Measurements from ENCODE around the gene LRP1B. TPM values are rescaled to one million over a fixed set of nuclear protein-coding genes. Genes with fewer than 3 reads are reported as not detected.

The LRP1B gene
- total RNA-seq, 1 experiment from 2014 or later = 0.03 TPM

DNA sequence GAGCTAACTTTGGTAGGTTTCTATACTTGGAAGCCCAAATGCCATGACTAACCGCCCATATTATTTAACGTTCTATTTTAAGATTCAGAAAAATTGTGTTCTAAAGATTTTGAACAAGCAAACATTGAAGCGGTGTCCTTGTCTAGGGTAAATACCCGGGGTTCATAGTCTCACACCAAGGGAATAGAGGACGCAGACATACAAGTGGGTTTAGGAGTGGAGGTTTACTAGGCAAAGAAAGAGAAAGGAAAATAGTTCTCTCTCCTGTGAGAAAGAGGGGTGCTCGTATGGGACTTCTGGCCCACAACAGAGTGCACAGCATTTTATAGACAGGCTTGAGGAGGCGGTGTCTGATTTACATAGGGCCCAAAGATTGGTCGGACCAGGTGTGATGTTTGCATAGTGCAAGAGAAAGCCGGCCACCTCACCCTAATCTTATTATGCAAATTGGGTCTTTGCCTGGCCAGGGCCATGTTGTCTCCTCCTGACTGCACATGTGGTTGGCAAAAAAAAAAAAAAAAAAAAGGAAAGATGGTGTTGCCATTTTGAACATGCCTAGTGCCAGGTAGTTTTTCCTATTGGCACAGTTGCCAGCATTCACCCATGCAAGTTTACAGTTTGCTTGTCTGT lies 1062.6 kb downstream of the LRP1B start:
- DNase-seq (ENCODE audit: low read depth, low spot score) = no peak
- in situ Hi-C loops (cut with HindIII; ENCODE audit: low pct_unique_long_range_greater_than_20kb, low sequenced_read_pairs) = no loop called here

DNA sequence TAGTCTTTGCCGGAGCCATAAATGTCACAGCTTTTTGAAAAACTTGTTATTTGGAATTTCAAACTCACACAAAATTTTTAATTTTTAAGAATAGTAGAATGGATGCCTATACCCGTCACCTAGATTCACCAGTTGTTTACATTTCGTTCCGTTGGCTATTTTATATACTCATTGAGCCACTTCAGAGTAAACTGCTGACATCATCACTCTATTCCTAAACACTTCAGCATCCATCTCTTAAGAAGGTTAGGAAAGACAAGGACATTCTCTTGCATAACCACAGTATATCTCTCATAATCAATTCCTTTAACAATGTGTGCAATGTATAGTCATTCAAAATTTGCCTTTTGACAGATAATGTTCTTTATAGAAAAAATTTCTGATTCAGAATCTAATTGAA lies 1065.8 kb downstream of the LRP1B start:
- DNase-seq (ENCODE audit: low read depth, low spot score) = no peak
- in situ Hi-C loops (cut with HindIII; ENCODE audit: low pct_unique_long_range_greater_than_20kb, low sequenced_read_pairs) = no loop called here

- in situ Hi-C loops (cut with HindIII; ENCODE audit: low pct_unique_long_range_greater_than_20kb, low sequenced_read_pairs) = no loop called here
- DNase-seq (ENCODE audit: low read depth, low spot score) = no peak
These were observed 1067.4 kb downstream of the LRP1B start for GRCh38 chr2:141063406-141063805.

DNA sequence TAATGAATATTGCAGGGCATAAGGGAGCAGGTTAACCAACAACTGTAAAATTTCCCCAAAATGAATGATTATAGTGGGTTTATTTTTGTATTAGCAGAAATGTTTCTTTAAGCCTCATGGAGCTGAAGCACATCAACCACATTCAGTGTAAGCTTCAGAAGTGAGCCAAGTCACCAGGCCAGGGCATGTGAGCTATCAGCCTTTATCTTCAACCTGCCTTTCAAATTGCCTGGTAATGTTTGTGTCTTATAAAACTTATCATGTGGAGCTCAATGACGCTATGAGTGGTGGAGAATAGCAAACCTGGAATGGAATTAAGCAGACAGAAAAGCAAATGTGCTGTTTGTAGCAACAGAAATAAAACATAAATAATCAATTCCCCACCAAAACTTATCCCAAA lies 1068.4 kb downstream of the LRP1B start:
- no peak for DNase-seq (ENCODE audit: low read depth, low spot score)
- in situ Hi-C loops (cut with HindIII; ENCODE audit: low pct_unique_long_range_greater_than_20kb, low sequenced_read_pairs) = no loop called here

DNA sequence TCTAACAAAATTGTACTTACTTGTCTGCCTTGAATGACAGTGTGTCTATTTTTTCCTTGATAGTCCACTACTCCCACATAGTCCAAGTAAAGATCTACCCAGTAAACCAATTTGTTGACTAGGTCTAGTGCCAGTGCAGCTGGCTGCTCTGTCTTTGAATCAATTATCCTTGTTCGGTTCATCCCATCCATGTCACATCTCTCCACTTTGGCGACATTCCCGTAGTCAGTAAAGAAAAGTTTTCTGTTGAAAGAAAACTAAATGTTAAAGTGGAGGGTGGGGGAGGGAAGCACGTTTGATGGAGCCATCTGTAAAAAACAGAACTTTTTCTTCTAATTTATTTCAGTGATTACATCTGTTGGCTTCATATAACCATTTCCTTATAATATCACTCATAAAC lies 1068.8 kb downstream of the LRP1B start:
- in situ Hi-C loops (cut with HindIII; ENCODE audit: low pct_unique_long_range_greater_than_20kb, low sequenced_read_pairs) = no loop called here
- DNase-seq (ENCODE audit: low read depth, low spot score) = no peak

DNA sequence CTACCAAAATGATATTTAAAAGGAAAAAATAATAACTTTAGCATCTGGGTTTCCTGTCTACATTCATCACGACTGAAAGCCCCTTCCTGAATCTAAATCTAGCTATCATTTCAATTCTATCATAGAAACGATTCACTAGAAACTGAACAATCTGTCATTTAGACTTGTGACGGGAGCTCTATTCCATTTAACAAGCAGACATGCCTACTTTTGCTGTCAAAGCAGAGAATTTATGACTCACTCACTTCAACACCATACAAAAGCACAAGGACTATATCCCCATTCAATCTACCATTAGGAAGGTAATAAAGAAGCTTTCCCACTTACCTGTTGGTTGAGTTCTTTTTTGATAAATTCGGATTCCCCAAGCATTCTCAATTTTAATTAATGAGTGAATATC lies 1072.3 kb downstream of the LRP1B start:
- in situ Hi-C loops (cut with HindIII; ENCODE audit: low pct_unique_long_range_greater_than_20kb, low sequenced_read_pairs) = no loop called here
- DNase-seq (ENCODE audit: low read depth, low spot score) = no peak

DNA sequence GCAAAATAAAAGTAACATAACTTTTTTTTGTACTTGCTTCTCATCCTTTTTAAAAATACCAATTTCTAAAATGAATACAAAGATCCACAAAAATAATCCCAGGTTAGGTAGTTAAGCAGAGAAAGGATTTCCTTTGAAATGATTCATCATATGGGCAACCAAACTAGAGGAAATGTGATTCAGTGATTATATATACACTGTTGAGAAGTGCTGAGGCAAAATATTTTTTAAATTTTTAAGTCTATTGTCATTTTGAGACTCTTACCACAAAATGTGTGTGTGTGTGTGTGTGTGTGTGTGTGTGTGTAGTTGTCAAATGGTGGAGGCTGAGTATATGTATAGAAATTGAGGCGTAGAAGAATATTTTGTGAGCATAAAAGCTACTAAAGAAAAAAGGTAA lies 1075.3 kb downstream of the LRP1B start:
- DNase-seq (ENCODE audit: low read depth, low spot score) = no peak
- in situ Hi-C loops (cut with HindIII; ENCODE audit: low pct_unique_long_range_greater_than_20kb, low sequenced_read_pairs) = no loop called here

DNA sequence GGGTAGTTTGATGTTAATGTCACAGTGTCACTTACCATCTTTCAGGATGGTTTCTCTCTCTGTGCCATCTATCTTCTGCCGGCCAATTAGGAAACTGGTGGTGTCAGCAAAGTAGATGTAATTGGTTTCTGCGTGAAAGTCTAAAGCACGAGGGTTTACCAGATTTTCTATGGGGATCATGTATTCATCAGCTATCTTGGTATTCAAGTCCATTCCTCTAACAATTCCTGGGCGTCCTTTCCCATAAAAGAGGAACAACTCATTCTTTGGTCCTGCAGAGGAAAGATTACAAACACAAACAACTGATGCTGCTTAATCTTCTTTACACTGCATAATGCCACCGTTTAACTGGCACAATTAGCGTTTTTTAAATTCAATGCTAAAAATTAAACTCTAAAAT lies 1081.9 kb downstream of the LRP1B start:
- no peak for DNase-seq (ENCODE audit: low read depth, low spot score)
- in situ Hi-C loops (cut with HindIII; ENCODE audit: low pct_unique_long_range_greater_than_20kb, low sequenced_read_pairs) = no loop called here

DNA sequence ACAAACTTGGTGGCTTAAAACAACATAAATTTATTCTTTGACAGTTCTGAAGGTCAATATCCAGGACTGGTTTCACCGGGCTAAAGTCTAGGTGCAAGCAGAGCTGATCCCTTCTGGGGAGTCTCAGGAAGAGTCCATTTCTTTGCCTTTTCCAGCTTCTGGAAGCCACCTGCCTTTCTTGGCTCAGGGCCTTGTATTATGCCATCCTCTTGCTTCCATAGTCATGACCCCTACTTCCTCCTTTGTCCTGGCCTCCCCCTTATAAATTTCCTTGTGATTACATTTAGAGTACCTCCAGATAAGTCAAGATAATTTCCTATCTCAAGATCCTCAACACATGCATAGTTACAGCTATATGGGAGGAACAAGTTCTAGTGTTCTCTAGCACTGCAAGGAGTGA lies 1089.5 kb downstream of the LRP1B start:
- DNase-seq (ENCODE audit: low read depth, low spot score) = no peak
- in situ Hi-C loops (cut with HindIII; ENCODE audit: low pct_unique_long_range_greater_than_20kb, low sequenced_read_pairs) = no loop called here

DNA sequence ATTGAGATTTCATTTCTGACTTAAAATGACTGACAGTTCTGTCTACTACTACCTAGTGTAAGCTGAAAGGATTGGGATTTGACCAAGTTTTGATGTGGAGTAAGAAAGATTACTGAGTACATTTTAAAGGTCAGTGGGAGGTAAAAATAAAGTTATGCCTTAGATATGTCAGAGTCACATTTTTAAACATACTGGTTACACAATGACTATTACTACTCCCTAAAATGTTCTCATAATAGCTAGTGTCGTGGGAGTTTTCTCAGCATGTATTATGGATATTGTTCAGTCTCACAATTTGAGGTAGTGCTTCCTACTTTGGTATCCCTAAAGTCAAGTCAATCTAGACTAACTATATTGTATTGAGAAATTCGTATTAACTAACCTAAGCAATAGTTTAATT lies 1092.5 kb downstream of the LRP1B start:
- DNase-seq (ENCODE audit: low read depth, low spot score) = no peak
- in situ Hi-C loops (cut with HindIII; ENCODE audit: low pct_unique_long_range_greater_than_20kb, low sequenced_read_pairs) = no loop called here

DNA sequence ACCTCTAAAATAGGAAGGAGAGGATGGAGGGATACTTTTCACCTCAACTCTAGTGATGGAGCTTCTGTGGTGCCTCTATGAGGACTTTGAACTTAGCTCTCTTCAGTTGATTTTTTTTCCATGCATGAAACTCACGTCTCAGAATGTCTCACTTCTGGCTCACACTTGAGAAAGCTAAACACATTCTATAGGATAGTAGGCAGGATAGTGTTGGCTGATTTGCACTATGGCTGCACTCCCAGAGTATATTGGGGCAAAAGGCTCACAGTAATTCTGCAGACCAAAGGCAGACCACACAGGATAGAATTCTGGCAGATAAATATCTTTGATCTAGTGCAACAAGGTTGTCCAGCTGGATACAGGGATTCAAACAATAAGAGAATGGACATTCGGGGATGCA lies 1093.5 kb downstream of the LRP1B start:
- in situ Hi-C loops (cut with HindIII; ENCODE audit: low pct_unique_long_range_greater_than_20kb, low sequenced_read_pairs) = no loop called here
- DNase-seq (ENCODE audit: low read depth, low spot score) = no peak

- no peak for DNase-seq (ENCODE audit: low read depth, low spot score)
- in situ Hi-C loops (cut with HindIII; ENCODE audit: low pct_unique_long_range_greater_than_20kb, low sequenced_read_pairs) = no loop called here
These were observed 1094.9 kb downstream of the LRP1B start for GRCh38 chr2:141035846-141036420.

DNA sequence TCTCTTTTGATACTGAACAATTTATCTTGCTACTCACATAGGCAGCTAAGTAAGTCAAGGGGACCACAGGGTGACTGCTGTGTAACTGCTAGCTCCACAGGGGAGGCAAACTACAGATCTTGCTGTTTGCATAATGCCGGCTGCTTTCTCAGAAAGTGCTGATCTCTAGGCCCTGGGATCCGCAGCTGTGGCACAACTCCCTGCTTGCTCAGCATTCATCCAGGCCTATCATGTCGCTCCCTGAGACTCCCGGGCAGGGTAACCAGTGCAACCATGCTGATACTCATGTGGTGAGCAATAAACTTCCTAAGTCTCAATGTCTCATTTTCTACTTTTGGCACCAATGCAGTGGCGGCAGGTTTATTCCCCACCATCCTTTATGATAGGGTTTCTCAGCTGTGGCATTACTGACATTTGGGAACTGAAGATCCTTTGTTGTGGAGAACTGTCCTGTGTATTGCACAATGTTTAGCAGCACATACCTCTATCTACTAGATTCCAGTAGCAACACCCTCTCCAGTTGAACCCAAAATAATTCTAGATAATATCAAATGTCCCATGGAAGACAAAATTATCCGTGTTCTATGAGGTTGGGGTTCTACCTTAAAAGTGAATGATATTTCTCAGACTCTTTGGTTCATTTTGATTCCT lies 1101.3 kb downstream of the LRP1B start:
- in situ Hi-C loops (cut with HindIII; ENCODE audit: low pct_unique_long_range_greater_than_20kb, low sequenced_read_pairs) = no loop called here
- peak; percentile 80 for DNase-seq (ENCODE audit: low read depth, low spot score)

GRCh38 chr2:141027221-141027620 lies 1103.6 kb downstream of the LRP1B start:
- DNase-seq (ENCODE audit: low read depth, low spot score) = no peak
- in situ Hi-C loops (cut with HindIII; ENCODE audit: low pct_unique_long_range_greater_than_20kb, low sequenced_read_pairs) = no loop called here

DNA sequence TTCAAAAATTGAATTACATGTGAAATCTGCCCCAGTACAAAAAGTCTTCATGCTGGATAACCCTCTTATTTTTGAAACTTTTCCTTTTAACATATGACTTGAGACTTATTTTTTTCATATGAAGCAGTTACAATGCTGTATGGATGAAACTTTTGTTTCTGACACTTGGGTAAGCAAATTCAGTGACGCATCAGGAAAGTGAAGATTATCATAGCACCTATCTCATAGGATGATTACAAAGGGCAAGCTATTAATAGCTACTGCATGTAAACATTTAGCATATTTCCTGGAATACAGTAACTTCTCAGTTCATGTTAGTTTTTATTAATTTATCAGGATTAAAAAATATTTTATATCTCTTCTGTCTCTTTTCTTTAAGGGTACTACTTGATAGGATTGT lies 1109.2 kb downstream of the LRP1B start:
- DNase-seq (ENCODE audit: low read depth, low spot score) = no peak
- in situ Hi-C loops (cut with HindIII; ENCODE audit: low pct_unique_long_range_greater_than_20kb, low sequenced_read_pairs) = no loop called here

GRCh38 chr2:141021109-141021508 lies 1109.7 kb downstream of the LRP1B start:
- in situ Hi-C loops (cut with HindIII; ENCODE audit: low pct_unique_long_range_greater_than_20kb, low sequenced_read_pairs) = no loop called here
- no peak for DNase-seq (ENCODE audit: low read depth, low spot score)

- no peak for DNase-seq (ENCODE audit: low read depth, low spot score)
- in situ Hi-C loops (cut with HindIII; ENCODE audit: low pct_unique_long_range_greater_than_20kb, low sequenced_read_pairs) = no loop called here
These were observed 1110.5 kb downstream of the LRP1B start for GRCh38 chr2:141020346-141020745.

- in situ Hi-C loops (cut with HindIII; ENCODE audit: low pct_unique_long_range_greater_than_20kb, low sequenced_read_pairs) = no loop called here
- no peak for DNase-seq (ENCODE audit: low read depth, low spot score)
These were observed 1115.3 kb downstream of the LRP1B start for GRCh38 chr2:141015341-141016047.

Data from SK-MEL-5 (cell line).